Liver (tissue), 9 donors: ENCODE data around the gene NAGS. TPM values are rescaled to one million over a fixed set of nuclear protein-coding genes. Genes with fewer than 3 reads are reported as not detected.

Experiments
- DNase-seq: peaks from one replicate; pipeline ENCODE4 v3.0.0-alpha.2; 2017; ENCODE audit warnings: low spot score
- H3K27ac ChIP-seq, 2 donors: one replicate each; pipeline ENCODE4 v1.7.0; 2013; ENCODE audit warnings: inconsistent platforms in 2 of 2, low read length in 2 of 2, control low read depth in 1 of 2, low read depth in 1 of 2, mild to moderate bottlenecking in 1 of 2
- H3K27me3 ChIP-seq, 4 donors: one replicate each; pipeline versions ENCODE4 v1.6.1 to v1.7.0; 2013; ENCODE audit warnings: low read length in 3 of 4, inconsistent platforms in 1 of 4, mild to moderate bottlenecking in 1 of 4, moderate library complexity in 1 of 4; ENCODE audit not compliant: control insufficient read depth in 4 of 4, insufficient read depth in 4 of 4
- H3K36me3 ChIP-seq, 4 donors: one replicate each; pipeline versions ENCODE4 v1.6.1 to v1.7.0; 2013; ENCODE audit warnings: low read length in 3 of 4, mild to moderate bottlenecking in 3 of 4, low read depth in 1 of 4, moderate library complexity in 1 of 4; ENCODE audit not compliant: control insufficient read depth in 4 of 4, insufficient read depth in 3 of 4
- H3K4me1 ChIP-seq, 4 donors: one replicate each; pipeline versions ENCODE4 v1.6.1 to v1.7.0; 2013; ENCODE audit warnings: low read length in 3 of 4, mild to moderate bottlenecking in 3 of 4, moderate library complexity in 1 of 4; ENCODE audit not compliant: control insufficient read depth in 4 of 4, insufficient read depth in 4 of 4
- H3K4me3 ChIP-seq, 3 donors: one replicate each; pipeline versions ENCODE4 v1.6.1 to v1.7.0; 2013; ENCODE audit warnings: low read length in 3 of 3, control low read depth in 1 of 3, low read depth in 1 of 3, mild to moderate bottlenecking in 1 of 3
- H3K9ac ChIP-seq, 2 donors: one replicate each; pipeline ENCODE4 v1.7.0; 2013; ENCODE audit warnings: low read length in 2 of 2, mild to moderate bottlenecking in 2 of 2, moderate library complexity in 2 of 2, control low read depth in 1 of 2, low read depth in 1 of 2
- H3K9me3 ChIP-seq, 4 donors: one replicate each; pipeline versions ENCODE4 v1.6.1 to v1.7.0; 2013; ENCODE audit warnings: low read length in 3 of 4; ENCODE audit not compliant: control insufficient read depth in 4 of 4
- CTCF ChIP-seq: fragments of 150-350 bp; IDR thresholded peaks from 2 replicates; pipeline ENCODE4 v1.5.1; 2017; ENCODE audit warnings: improper control_type of control experiment, low read depth, low read length; ENCODE audit not compliant: missing input control
- EGR1 ChIP-seq, 2 donors: IDR thresholded peaks; 2 replicates each; pipeline ENCODE4 v1.6.1; 2016 to 2018; ENCODE audit warnings: antibody characterized with exemption in 2 of 2, low read depth in 2 of 2
- FOXA2 ChIP-seq: IDR thresholded peaks from 2 replicates; pipeline ENCODE4 v1.6.1; 2016; ENCODE audit warnings: antibody characterized with exemption
- GABPA ChIP-seq, 2 donors: IDR thresholded peaks in 1 of 2; conservative IDR thresholded peaks in 1 of 2; 2 replicates each; pipeline ENCODE4 v1.6.1; 2016; ENCODE audit warnings: antibody characterized with exemption in 2 of 2, mild to moderate bottlenecking in 1 of 2, moderate library complexity in 1 of 2
- HNF4A ChIP-seq, 2 donors: conservative IDR thresholded peaks; 2 replicates each; pipeline ENCODE4 v1.6.1; 2016; ENCODE audit warnings: antibody characterized with exemption in 2 of 2, mild to moderate bottlenecking in 2 of 2
- HNF4G ChIP-seq: IDR thresholded peaks from 2 replicates; pipeline ENCODE4 v1.6.1; 2016; ENCODE audit warnings: antibody characterized with exemption
- MAX ChIP-seq: IDR thresholded peaks from 2 replicates; pipeline ENCODE4 v1.6.1; 2016; ENCODE audit warnings: antibody characterized with exemption
- NR2F2 ChIP-seq: IDR thresholded peaks from 2 replicates; pipeline ENCODE4 v1.6.1; 2016; ENCODE audit warnings: antibody characterized with exemption
- RAD21 ChIP-seq, 2 donors: IDR thresholded peaks; 2 replicates each; pipeline ENCODE4 v1.6.1; 2016; ENCODE audit warnings: antibody characterized with exemption in 2 of 2, mild to moderate bottlenecking in 2 of 2
- REST ChIP-seq: IDR thresholded peaks from 2 replicates; pipeline ENCODE4 v1.6.1; 2016; ENCODE audit warnings: antibody characterized with exemption, mild to moderate bottlenecking
- YY1 ChIP-seq: IDR thresholded peaks from 2 replicates; pipeline ENCODE4 v1.6.1; 2016; ENCODE audit warnings: antibody characterized with exemption, mild to moderate bottlenecking
- ZBTB33 ChIP-seq: IDR thresholded peaks from 2 replicates; pipeline ENCODE4 v1.6.1; 2016; ENCODE audit warnings: antibody characterized with exemption
- WGBS: extraction: QIAGEN DNeasy Blood & Tissue Kit; methylation state at CpG from one replicate; pipeline ENCODE4 v1.1.7; 2013; 5-methylcytosine and 5-hydroxymethylcytosine counted together
- polyA plus RNA-seq, 2 donors: library from polyadenylated mRNA; stranded (reverse) in 1 of 2; unstranded in 1 of 2; fragments of 200-250 nt in 1 of 2; fragments of >200 nt in 1 of 2; fragmentation: Nextera tagmentation in 1 of 2; extraction: Ambion mirVana in 1 of 2; gene quantifications; one replicate each; pipeline versions ENCODE4 v1.2.1 to v1.2.3, GENCODE V29; 2013 to 2015
- total RNA-seq, 2 donors: library from RNA; depleted of rRNA; stranded (reverse); fragments of >200 nt; gene quantifications; one replicate each; pipeline ENCODE4 v1.2.3, GENCODE V29; 2014
- donor health status: healthy.
- donor health status: healthy.
- donor health status: healthy.
- donor health status: healthy.
- donor health status: healthy.

Gene NAGS
- total and polyA plus RNA-seq, 4 donors, result 21.5 to 29.8 (median 28.2) TPM

GRCh38 chr17:44023545-44024270 lies 19.3 kb downstream of the NAGS start:
- no peak overlapping the region for H3K4me3 ChIP-seq
- H3K9ac ChIP-seq, result no peak overlapping the region
- peaks cover 0 to 3% (median 0%) of the 10 kb centered on the region in 4 donors for H3K36me3 ChIP-seq
- TF ChIP-seq HNF4A (conservative IDR thresholded peaks at IDR 0.05), result no peak
- no peak for TF ChIP-seq FOXA2
- TF ChIP-seq CTCF, result no peak
- TF ChIP-seq EGR1 (IDR thresholded peaks at IDR 0.05; ENCODE audit: low read depth in 2 of 2), result no peak
- TF ChIP-seq GABPA (IDR thresholded peaks at IDR 0.05 in 1 of 2, conservative IDR thresholded peaks at IDR 0.05 in 1 of 2), result no peak
- TF ChIP-seq YY1, result no peak
- TF ChIP-seq HNF4G, result no peak
- TF ChIP-seq RAD21 (IDR thresholded peaks at IDR 0.05), result no peak
- no peak for TF ChIP-seq NR2F2
- H3K9me3 ChIP-seq, result no peaks in the 10 kb centered on the region
- DNase-seq, result no peak
- H3K4me1 ChIP-seq, result peaks cover 2 to 20% (median 11%) of the 10 kb centered on the region in 4 donors
- WGBS, result 80% methylated on average over 22 of the region's 22 CpGs
- H3K27me3 ChIP-seq, result no peaks in the 10 kb centered on the region
- no peak overlapping the region for H3K27ac ChIP-seq

- WGBS, result 81% methylated on average over 6 of the region's 6 CpGs
- H3K4me1 ChIP-seq, result peaks cover 2 to 17% (median 11%) of the 10 kb centered on the region in 4 donors
- no peak for DNase-seq
- no peak overlapping the region for H3K27ac ChIP-seq
- no peaks in the 10 kb centered on the region for H3K27me3 ChIP-seq
- H3K9me3 ChIP-seq, result no peaks in the 10 kb centered on the region
- H3K9ac ChIP-seq, result no peak overlapping the region
- TF ChIP-seq CTCF (no peak), NR2F2 (no peak), REST (no peak), MAX (no peak), ZBTB33 (no peak), HNF4G (no peak), FOXA2 (no peak), RAD21 (IDR thresholded peaks at IDR 0.05) (no peak), EGR1 (IDR thresholded peaks at IDR 0.05; ENCODE audit: low read depth in 2 of 2) (no peak)
- H3K4me3 ChIP-seq, result no peak overlapping the region
- peaks cover 0 to 4% (median 1%) of the 10 kb centered on the region in 4 donors for H3K36me3 ChIP-seq
Measured at GRCh38 chr17:44024271-44024663, 19.8 kb downstream of the NAGS start.
